GM12875 (cell line): Measurements from ENCODE around the gene SYS1.

Experiments used
- H3K4me3 ChIP-seq: one replicate; pipeline ENCODE4 v1.5.1; 2011; ENCODE audit warnings: low read depth, low read length, control low read depth
- TF ChIP-seq, protein P1 (sequence below): IDR thresholded peaks from 2 replicates; pipeline ENCODE4 v1.5.1; 2011; ENCODE audit warnings: low read depth, mild to moderate bottlenecking, control low read depth, inconsistent platforms, low read length, moderate library complexity, borderline replicate concordance; ENCODE audit not compliant: insufficient read depth

The SYS1 gene

DNA sequence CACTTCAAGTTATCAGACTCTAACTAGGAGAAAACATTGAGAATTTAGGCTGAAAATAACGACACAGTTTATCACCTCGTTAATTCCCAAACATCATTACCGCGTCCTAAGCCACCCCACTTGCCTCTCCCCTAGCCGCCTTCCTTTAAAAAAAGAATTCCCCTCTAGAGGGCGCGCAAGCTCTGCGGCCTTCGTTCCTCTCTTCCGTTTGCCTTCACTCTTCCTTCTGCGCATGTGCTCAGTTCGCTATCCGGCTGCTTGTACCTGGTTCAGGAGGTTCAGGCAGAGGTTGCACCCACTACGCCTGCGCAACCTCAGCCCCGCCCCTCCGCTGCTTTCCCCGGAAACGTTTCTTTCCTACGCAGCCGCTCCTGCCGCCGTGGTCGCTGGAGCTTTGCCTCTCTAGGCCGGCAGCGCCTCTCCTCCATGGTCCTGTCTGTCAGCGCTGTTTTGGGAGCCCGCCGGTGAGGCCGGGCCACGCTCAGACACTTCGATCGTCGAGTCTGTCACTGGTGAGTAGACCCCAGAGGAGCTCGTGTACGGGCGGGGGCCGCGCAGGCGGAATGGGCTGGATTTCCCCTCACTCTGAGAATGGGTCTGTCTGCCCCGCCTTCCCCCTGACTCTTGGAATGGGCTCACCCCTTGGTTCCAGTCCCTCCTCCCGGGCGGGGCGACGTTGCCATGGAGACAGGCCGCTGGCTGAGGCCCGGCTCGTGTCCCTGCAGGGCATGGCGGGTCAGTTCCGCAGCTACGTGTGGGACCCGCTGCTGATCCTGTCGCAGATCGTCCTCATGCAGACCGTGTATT, at the start of gene SYS1:
SYS1 (plus strand) TSS at position 353 of the 807 bp plus-strand sequence; CDS start at position 729, 376 bp downstream.
- H3K4me3 ChIP-seq = peak within 1 kb of the TSS; percentile 70
- TF ChIP-seq, protein P1, sequence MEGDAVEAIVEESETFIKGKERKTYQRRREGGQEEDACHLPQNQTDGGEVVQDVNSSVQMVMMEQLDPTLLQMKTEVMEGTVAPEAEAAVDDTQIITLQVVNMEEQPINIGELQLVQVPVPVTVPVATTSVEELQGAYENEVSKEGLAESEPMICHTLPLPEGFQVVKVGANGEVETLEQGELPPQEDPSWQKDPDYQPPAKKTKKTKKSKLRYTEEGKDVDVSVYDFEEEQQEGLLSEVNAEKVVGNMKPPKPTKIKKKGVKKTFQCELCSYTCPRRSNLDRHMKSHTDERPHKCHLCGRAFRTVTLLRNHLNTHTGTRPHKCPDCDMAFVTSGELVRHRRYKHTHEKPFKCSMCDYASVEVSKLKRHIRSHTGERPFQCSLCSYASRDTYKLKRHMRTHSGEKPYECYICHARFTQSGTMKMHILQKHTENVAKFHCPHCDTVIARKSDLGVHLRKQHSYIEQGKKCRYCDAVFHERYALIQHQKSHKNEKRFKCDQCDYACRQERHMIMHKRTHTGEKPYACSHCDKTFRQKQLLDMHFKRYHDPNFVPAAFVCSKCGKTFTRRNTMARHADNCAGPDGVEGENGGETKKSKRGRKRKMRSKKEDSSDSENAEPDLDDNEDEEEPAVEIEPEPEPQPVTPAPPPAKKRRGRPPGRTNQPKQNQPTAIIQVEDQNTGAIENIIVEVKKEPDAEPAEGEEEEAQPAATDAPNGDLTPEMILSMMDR = peak; percentile 77

DNA sequence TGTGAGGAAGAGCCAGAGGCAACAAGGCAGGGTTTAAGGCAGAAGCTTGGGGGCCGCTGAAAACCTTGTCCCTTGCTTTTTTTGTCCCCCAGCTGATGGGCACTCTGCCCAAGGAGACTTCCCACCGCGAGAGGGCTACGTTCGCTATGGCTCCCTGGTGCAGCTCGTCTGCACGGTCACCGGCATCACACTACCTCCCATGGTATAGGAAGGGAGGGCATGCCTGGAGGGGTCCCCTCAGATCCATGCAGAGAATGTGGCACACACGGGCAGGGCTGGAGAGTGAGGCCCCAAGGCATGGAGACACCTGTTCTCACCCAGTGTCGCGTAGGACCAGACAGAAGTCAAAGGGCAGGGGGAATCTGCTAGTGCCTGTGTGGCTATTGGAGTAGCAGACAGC, 49.0 kb upstream of the SYS1 start:
- no peak overlapping the region for H3K4me3 ChIP-seq
- TF ChIP-seq, protein P1 = no peak

DNA sequence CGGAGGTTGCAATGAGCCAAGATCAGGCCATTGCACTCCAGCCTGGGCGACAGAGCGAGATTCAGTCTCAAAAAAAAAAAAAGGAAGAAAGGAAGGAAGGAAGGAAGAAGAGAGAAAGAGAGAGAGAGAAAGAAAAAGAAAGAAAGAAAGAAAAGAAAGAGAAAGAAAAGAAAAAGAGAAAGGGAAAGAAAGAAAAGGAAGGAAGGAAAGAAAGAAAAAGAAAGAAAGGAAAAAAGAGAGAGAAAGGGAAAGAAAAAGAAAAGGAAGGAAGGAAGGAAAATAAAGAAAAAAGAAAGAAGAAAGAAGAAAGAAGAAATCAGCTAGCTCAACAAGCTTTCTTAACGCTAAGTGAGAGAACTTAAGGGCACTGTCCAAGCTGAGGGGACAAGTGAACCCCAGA, 47.3 kb upstream of the SYS1 start:
- TF ChIP-seq, protein P1 = no peak

DNA sequence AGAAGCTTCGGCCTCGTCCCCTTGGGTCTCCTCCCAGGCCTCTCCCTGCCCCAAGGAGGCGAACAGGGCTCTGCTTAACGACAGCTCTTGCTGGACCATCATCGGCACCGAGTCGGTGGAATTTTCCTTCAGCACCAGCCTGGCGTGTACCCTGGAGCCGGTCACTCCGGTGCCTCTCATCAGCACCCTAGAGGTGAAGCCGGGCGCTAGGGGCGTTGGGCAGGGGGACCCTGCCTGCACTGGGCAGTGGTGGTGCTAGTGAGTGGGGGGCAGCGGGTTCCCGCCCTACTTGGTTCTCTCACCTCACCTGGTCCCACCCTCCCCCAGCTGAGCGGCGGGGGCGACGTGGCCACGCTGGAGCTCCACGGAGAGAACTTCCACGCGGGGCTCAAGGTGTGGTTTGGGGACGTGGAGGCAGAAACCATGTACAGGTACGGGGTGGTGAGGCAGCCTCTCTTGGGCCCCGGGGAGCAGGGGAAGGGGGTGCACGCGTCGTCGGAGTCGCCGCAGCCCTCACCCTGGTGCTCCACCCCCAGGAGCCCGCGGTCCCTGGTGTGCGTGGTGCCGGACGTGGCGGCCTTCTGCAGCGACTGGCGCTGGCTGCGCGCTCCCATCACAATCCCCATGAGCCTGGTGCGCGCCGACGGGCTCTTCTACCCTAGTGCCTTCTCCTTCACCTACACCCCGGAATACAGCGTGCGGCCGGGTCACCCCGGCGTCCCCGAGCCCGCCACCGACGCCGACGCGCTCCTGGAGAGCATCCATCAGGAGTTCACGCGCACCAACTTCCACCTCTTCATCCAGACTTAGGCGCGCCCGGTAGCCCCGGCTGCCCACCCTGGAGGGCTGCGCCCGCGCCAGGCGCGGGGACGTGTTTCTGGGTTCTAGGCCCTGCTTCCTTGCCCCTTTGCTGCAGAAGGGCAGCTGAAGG, 46.5 kb upstream of the SYS1 start:
- TF ChIP-seq, protein P1 = no peak
- no peak overlapping the region for H3K4me3 ChIP-seq

More for the DNA sequence above, 47.3 kb upstream of the SYS1 start:
- no peak overlapping the region for H3K4me3 ChIP-seq

DNA sequence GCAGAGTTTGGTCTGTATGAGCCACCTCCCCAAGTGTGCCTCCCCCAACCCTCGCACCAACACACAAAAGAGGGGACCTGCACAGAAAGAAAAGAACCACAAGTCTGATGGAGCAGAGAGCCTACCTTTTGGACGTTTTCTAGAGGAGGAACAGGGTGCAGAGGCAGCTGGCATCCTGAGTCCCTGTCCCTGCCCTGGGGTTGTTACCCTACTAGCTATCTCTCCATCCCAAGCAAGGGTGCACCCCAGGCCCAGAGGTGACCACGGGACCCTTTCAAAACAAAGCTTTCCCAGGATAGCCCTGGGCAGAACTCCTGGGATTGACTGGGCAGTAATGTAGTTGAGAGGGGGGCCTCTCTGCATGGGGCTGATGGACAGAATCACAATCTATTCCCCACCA, 45.1 kb upstream of the SYS1 start:
- H3K4me3 ChIP-seq = no peak overlapping the region
- TF ChIP-seq, protein P1 = no peak

DNA sequence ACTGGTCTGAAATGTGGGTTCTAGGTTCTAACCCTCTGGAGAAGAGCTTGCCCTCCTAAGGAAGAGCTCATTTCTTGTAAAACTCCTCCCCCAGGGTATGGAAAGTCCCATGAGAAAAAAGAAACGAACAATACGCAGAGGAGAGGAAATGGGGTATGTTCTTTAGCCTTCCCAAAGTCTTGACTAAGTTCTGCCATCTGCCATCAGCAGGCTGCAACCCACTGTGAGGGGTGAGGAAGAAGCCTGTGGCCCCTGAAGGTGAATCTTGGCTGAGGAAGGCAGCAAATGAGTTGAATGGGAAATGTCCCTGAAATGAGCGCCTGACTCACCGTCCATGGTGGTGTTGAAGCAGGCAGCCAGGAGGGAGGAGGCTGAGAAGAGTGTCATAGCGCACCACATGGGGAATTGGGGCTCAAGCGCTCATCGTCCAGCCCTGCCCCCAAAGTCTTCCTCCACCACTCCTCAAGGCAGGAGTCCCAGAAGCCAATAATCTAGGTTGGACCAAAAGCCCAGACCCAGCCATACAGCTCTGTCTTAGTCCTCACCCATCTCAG, 44.5 kb upstream of the SYS1 start:
- no peak overlapping the region for H3K4me3 ChIP-seq

More for the DNA sequence above, 44.5 kb upstream of the SYS1 start:
- TF ChIP-seq, protein P1 = no peak
